Spinal cord (tissue), 10 donors: ENCODE results near the gene CUX1. TPM values are rescaled to one million over a fixed set of nuclear protein-coding genes. Genes with fewer than 3 reads are reported as not detected.

Experiments
- DNase-seq, 6 donors: peaks; one replicate each; pipeline versions ENCODE4 v3.0.0 to v3.0.0-alpha.2; 2013 to 2015; ENCODE audit warnings: low spot score in 6 of 6, low read depth in 4 of 6
- H3K27ac ChIP-seq: one replicate; pipeline ENCODE4 v1.5.1; 2013; ENCODE audit warnings: low read depth, low read length, control low read depth
- H3K27me3 ChIP-seq: one replicate; pipeline ENCODE4 v1.6.1; 2013; ENCODE audit warnings: low read length; ENCODE audit not compliant: control insufficient read depth, insufficient read depth
- H3K36me3 ChIP-seq: one replicate; pipeline ENCODE4 v1.6.1; 2013; ENCODE audit warnings: low read length; ENCODE audit not compliant: control insufficient read depth, insufficient read depth
- H3K4me1 ChIP-seq: one replicate; pipeline ENCODE4 v1.6.1; 2013; ENCODE audit warnings: low read length; ENCODE audit not compliant: control insufficient read depth, insufficient read depth
- H3K4me3 ChIP-seq: one replicate; pipeline ENCODE4 v1.5.1; 2013; ENCODE audit warnings: low read depth, low read length, control low read depth
- H3K9me3 ChIP-seq: one replicate; pipeline ENCODE4 v1.6.1; 2013; ENCODE audit warnings: low read length; ENCODE audit not compliant: control insufficient read depth, insufficient read depth
- WGBS: methylation state at CpG from one replicate; pipeline ENCODE4 v1.1.5; 2013; ENCODE audit warnings: missing lambda C conversion rate; ENCODE audit not compliant: insufficient coverage; 5-methylcytosine and 5-hydroxymethylcytosine counted together
- polyA plus RNA-seq, 2 donors: library from polyadenylated mRNA; unstranded; fragments of 120-200 nt; gene quantifications; one replicate each; pipeline ENCODE4 v1.2.1, GENCODE V29; 2013; ENCODE audit not compliant: insufficient read length in 2 of 2
- total RNA-seq, 2 donors: library from RNA; depleted of rRNA in 1 of 2; stranded (reverse); fragments of 120-200 nt in 1 of 2; fragments of >200 nt in 1 of 2; gene quantifications; one replicate each; pipeline versions ENCODE4 v1.2.3 to v1.2.4, GENCODE V29; 2013 to 2014
- donor health status: healthy.

The CUX1 gene
- total and polyA plus RNA-seq, 4 donors = 45.1 to 111 (median 76.1) TPM

DNA sequence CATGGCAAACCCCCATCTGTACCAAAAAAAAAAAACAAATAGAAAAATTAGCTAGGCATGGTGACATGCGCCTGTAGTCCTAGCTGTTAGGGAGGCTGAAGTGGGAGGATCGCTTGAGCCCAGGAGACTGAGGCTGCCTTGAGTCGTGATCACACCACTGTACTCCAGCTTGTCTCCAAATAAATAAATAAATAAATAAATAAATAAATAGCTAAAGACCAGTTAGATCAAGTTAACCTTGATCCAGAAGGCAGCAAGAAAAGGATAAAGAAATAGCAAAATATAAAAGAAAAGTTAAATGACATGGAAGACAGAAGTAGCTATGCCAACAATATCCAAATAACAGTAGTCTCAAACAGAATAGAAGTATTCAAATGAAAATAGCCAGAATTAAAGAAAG, 337.0 kb downstream of the CUX1 start:
- Histone ChIP-seq H3K27ac (no peak overlapping the region), H3K27me3 (no peaks in the 10 kb centered on the region), H3K4me1 (peaks cover 16% of the 10 kb centered on the region), H3K4me3 (no peak overlapping the region), H3K9me3 (peaks cover 2% of the 10 kb centered on the region), H3K36me3 (peaks cover 25% of the 10 kb centered on the region)
- WGBS = no CpG with 5 or more reads among the region's 3 CpGs
- DNase-seq = no peak

DNA sequence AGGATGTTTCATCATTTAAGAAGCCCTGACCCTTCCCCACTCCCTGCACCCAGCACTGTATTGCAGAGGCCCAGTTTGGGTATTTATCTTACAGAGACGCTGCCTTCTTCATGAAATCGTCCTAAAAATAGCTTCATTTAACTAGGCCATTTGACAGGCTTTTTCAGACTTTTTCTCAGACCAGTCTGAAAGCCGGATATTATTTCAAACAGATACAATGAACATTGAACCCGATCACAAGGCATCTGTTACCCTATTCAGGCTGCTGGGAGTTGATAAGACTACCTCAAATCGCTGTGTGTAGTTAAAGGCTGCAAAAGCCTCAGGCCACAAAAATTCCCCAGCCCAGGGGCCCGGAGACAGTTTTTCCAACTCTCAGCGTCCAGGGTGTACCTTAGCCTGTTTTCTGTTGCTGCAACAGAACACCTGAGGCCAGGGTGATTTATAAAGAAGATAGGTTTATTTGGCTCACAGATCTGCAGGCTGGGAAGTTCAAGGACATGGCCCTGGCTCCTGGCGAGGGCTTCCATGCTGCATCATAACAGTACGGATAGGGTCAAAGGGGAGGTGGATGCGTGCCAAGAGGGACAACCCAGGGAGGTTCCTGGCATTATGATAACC, 338.5 kb downstream of the CUX1 start:
- Histone ChIP-seq H3K4me3 (no peak overlapping the region), H3K36me3 (peaks cover 24% of the 10 kb centered on the region), H3K9me3 (peaks cover 2% of the 10 kb centered on the region), H3K27me3 (no peaks in the 10 kb centered on the region), H3K27ac (no peak overlapping the region), H3K4me1 (peaks cover 16% of the 10 kb centered on the region)
- DNase-seq = no peak
- 90% methylated on average over 9 of the region's 10 CpGs for WGBS

DNA sequence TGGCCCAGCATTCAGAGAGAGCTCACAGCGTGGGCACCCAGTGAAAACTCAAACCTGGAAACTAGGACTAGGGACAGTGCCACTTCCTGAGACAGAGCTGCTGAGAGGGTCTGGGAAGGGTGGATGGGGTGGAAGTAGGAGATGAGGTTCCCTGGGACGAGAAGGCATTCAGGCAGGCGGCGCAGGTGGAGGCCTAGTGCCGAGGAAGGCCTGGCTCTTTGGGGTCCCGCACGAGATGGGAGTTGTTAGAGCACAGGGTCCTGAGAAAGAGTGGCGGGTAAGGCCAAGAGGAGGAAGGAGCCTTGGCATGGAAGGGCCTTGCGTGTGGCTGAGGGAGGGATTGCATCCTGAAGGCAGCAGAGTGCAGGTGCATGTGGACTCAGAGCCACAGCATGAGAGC, 339.4 kb downstream of the CUX1 start:
- no peak for DNase-seq
- WGBS = 92% methylated on average over 9 of the region's 9 CpGs
- Histone ChIP-seq H3K27ac (no peak overlapping the region), H3K4me1 (peaks cover 16% of the 10 kb centered on the region), H3K4me3 (no peak overlapping the region), H3K36me3 (peaks cover 24% of the 10 kb centered on the region), H3K9me3 (peaks cover 2% of the 10 kb centered on the region), H3K27me3 (no peaks in the 10 kb centered on the region)

DNA sequence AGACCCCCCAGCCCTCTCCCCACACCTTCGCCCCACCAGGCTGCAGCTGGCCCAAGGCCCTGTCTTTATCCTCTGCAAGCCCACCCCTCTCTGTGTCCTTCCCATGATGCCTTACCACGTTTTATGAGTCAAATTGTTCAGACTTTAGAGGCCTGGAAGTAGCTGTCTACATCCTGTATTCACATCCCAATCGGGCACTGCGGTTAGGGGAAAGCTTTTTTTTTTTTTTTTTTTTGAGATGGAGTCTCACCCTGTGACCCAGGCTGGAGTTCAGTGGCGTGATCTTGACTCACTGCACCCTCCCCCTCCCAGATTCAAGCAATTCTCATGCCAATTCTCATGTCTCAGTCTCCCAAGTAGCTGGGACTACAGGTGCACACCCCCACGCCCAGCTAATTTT, 347.7 kb downstream of the CUX1 start:
- WGBS = 88% methylated on average over 1 of the region's 6 CpGs

DNA sequence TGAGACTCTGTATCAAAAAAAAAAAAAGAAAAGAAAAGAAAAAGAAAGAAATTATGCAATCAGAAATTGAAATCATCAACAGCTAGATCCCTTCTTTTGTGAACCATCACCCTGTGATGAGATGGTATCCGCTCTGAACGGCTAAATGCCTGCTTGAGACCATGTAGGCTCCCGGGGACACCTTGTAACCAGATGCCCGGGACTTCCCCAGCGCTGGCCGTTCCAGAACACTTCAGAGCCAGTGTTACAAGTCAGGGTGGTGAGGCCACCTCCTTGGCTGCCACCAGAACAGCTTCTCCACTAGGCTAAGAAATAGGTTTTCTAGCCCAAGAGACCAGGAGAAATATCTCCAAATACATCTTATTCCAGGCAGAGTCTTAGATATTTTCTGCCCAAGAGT, 349.8 kb downstream of the CUX1 start:
- Histone ChIP-seq H3K4me1 (peaks cover 33% of the 10 kb centered on the region), H3K9me3 (no peaks in the 10 kb centered on the region)
- WGBS = 87% methylated on average over 3 of the region's 6 CpGs

More for the DNA sequence above, 347.7 kb downstream of the CUX1 start:
- no peak for DNase-seq
- Histone ChIP-seq H3K4me3 (no peak overlapping the region), H3K27me3 (no peaks in the 10 kb centered on the region), H3K27ac (no peak overlapping the region), H3K4me1 (peaks cover 23% of the 10 kb centered on the region), H3K9me3 (no peaks in the 10 kb centered on the region), H3K36me3 (peaks cover 32% of the 10 kb centered on the region)

DNA sequence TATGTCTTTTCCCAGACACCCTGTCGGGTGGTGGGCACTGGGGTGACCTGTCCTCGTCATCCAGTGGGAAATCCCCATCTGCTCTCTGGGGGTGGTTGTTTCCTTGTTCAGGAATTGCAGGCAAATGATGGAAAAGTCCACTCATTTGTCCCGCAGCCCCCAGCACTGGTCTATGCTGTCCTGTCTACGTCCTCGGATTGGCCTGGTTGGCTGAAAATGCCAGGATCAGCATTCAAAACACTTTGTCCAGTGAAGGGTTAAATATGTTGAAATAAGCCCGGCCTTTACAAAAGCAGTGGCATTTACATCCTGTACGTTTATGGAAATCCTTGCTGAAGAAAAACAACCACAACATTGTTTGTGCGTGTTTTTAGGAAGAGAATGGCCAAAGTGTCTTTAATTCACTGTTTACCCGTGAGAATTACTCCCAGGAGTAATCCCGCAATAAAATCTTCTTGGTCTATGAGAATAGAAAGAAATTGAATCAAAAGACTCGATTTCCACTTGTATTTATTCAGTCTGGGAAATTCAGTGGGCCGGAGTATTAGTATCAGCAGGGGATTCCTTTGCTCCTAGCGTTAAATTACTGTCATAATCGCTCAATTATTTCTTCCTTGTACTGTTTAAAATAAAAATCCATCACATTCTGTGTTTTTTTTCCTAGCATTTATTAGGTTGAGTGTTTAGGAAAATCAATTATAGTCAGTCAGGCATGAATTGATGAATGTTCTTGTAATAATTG, 352.4 kb downstream of the CUX1 start:
- Histone ChIP-seq H3K27me3 (no peaks in the 10 kb centered on the region), H3K9me3 (no peaks in the 10 kb centered on the region), H3K36me3 (peaks cover 43% of the 10 kb centered on the region), H3K4me1 (peaks cover 34% of the 10 kb centered on the region), H3K4me3 (no peak overlapping the region), H3K27ac (peak overlapping the region; percentile 74)
- 31% methylated on average over 7 of the region's 14 CpGs for WGBS
- peak in 3 of 6 donors; percentile 21 to 90 (median 45) for DNase-seq

More for the DNA sequence above, 349.8 kb downstream of the CUX1 start:
- DNase-seq = no peak
- H3K36me3 ChIP-seq = peaks cover 43% of the 10 kb centered on the region
- H3K27ac ChIP-seq = no peak overlapping the region
- no peaks in the 10 kb centered on the region for H3K27me3 ChIP-seq
- no peak overlapping the region for H3K4me3 ChIP-seq

DNA sequence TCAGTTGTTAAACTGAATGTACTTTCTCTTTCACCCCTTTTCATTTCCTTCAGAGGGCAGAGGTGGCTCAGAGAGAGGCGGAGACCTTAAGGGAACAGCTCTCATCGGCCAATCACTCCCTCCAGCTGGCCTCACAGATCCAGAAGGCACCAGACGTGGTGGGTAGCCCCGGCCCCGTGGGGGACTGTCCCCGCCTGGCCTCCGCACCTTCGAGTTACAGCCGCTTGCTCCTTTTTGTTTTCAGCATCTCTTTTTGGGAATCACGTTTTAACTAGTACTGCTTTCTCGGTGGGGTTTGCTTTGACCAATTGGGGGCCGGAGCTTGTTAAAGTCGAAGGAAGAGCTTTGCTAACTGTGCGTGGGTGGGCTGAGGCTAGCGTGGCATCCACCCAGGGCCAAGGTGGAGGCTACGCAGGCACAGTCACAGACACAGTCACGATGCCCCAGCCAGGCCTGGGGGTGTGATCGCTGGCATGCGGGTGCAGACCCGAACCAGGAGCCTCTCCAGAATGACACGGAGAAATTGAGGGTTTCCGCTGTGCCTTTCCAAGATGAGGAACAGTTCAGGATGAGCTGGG, 353.1 kb downstream of the CUX1 start:
- H3K4me1 ChIP-seq = peaks cover 37% of the 10 kb centered on the region
- H3K9me3 ChIP-seq = no peaks in the 10 kb centered on the region
- no peaks in the 10 kb centered on the region for H3K27me3 ChIP-seq
- peaks cover 46% of the 10 kb centered on the region for H3K36me3 ChIP-seq
- peak overlapping the region; percentile 74 for H3K27ac ChIP-seq
- H3K4me3 ChIP-seq = no peak overlapping the region
- DNase-seq = peak in 1 of 6 donors; percentile 44
- 40% methylated on average over 20 of the region's 22 CpGs for WGBS

DNA sequence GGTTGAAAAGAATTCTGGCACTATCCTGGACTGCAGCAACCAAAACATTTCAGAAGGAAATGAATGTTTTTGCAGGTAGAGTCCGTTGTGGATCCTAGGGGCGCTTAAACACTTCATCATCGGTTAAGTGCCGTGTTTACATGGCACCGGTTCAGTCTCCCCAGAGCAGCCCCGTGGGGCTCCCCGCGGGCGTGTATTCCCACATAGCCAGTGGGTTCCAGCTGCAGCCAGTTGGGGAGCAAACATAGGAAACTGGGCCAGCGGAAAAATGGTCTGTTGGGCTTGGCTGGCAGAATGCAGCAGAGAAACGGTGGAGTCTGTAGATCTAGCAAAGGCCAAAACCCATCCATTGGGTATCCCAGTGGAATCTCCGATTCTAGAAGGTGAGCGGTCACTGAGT, 356.2 kb downstream of the CUX1 start:
- peaks cover 47% of the 10 kb centered on the region for H3K36me3 ChIP-seq
- WGBS = 72% methylated on average over 13 of the region's 13 CpGs

DNA sequence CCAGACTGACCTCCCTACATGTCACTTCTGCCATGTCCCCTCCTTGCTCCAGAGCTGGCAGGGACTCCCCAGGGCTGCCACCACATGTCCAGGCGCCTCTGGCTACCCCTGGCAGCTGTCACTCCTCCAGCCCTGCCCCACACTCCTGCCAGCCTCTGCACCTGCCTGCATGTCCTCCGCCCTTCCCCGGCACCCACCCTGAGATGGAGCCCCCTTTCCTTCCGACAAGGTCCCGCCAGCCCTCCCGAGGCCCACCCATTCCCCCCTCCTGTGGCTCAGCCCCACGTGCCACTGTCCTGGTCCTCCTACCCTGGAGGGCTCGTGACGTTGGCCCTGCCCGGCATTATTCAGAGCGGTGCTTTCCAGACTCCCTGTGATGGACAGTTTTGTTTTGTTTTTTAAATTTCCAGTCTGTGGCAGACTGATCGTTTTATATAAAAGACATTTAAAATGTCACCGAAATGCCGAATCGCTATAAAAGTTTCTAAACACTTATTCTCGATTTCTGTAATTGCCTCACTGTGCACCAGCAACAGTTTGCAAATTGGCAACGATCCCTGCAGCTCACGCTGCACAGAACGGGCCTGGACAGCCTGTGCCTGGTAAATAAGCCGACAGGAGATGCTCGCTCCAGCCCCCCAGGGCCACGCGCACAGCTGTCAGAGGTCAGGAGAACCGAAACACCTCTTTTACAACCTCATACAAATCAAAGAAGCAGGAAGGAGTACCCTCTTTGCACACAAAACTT, 358.2 kb downstream of the CUX1 start:
- Histone ChIP-seq H3K4me1 (peaks cover 21% of the 10 kb centered on the region), H3K36me3 (peaks cover 52% of the 10 kb centered on the region), H3K4me3 (no peak overlapping the region), H3K9me3 (no peaks in the 10 kb centered on the region), H3K27me3 (no peaks in the 10 kb centered on the region), H3K27ac (no peak overlapping the region)
- DNase-seq = peak in 1 of 6 donors; percentile 32
- 69% methylated on average over 15 of the region's 24 CpGs for WGBS

More for the DNA sequence above, 356.2 kb downstream of the CUX1 start:
- Histone ChIP-seq H3K9me3 (no peaks in the 10 kb centered on the region), H3K4me3 (no peak overlapping the region), H3K4me1 (peaks cover 37% of the 10 kb centered on the region), H3K27me3 (no peaks in the 10 kb centered on the region), H3K27ac (no peak overlapping the region)
- peak in 1 of 6 donors; percentile 36 for DNase-seq
